GM12801 (cell line): ENCODE results near the gene MUC4.

Experiments used
- TF ChIP-seq, protein P1 (sequence below): IDR thresholded peaks from one replicate; pipeline ENCODE4 v1.5.1; 2011; ENCODE audit warnings: control low read depth; ENCODE audit not compliant: insufficient read length; ENCODE audit errors: extremely low read depth

The MUC4 gene

DNA sequence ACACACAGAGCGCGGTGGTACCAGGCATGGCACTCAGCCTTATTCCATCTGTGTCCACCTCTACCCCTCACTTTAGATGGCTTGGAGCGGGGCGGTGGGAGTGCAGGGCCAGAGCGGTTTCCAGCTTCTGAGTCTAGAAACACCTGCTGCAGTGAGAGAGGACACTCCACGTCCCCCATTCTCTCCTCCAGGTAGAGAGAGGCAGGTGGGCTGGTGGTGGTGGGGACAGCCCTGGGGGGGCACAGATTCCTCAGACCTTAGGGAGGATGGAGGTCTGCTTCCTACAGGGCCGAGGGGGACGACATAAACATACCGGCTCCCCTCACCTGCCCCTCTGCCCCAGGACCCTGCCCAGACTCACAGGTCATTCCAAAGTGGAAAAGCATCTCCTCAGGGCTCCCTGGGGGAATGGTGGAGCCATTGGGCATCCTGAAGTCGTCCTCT is 50.6 kb downstream of the MUC4 start:
- TF ChIP-seq, protein P1, sequence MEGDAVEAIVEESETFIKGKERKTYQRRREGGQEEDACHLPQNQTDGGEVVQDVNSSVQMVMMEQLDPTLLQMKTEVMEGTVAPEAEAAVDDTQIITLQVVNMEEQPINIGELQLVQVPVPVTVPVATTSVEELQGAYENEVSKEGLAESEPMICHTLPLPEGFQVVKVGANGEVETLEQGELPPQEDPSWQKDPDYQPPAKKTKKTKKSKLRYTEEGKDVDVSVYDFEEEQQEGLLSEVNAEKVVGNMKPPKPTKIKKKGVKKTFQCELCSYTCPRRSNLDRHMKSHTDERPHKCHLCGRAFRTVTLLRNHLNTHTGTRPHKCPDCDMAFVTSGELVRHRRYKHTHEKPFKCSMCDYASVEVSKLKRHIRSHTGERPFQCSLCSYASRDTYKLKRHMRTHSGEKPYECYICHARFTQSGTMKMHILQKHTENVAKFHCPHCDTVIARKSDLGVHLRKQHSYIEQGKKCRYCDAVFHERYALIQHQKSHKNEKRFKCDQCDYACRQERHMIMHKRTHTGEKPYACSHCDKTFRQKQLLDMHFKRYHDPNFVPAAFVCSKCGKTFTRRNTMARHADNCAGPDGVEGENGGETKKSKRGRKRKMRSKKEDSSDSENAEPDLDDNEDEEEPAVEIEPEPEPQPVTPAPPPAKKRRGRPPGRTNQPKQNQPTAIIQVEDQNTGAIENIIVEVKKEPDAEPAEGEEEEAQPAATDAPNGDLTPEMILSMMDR: no peak

DNA sequence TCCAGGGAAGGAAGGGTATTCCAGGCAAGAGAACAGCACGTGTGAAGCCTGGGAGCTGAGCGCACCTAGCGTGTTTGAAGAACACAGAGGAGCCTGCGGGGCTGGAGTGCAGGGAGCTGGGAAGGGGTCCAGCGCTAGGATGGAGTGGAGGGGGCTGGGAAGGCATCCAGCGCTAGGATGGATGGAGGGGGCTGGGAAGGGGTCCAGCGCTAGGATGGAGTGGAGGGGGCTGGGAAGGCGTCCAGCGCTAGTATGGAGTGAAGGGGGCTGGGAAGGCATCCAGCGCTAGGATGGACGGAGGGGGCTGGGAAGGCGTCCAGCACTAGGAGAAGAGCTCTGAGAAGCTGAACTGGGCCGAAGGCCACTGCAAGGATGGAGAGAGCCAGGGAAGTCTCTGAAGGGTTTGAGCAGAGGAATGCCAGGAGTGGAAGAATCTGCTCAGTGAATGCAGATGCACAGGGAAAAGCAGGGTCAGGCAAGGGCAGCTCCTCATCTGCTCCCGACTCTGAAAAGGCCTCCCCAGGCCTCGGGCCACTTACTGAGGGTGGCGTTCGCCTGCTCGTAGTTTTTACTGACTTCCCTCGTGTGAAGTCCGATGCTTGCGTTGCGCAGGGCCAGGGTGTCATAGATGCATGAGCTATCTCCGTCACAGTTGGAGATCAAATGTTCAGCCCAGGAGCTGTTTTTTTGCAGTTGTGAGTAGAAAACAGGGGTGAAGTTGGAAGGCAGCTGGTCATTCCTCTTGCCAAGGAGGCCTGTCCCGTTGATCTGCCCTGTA is 51.2 kb downstream of the MUC4 start:
- TF ChIP-seq, protein P1: no peak

DNA sequence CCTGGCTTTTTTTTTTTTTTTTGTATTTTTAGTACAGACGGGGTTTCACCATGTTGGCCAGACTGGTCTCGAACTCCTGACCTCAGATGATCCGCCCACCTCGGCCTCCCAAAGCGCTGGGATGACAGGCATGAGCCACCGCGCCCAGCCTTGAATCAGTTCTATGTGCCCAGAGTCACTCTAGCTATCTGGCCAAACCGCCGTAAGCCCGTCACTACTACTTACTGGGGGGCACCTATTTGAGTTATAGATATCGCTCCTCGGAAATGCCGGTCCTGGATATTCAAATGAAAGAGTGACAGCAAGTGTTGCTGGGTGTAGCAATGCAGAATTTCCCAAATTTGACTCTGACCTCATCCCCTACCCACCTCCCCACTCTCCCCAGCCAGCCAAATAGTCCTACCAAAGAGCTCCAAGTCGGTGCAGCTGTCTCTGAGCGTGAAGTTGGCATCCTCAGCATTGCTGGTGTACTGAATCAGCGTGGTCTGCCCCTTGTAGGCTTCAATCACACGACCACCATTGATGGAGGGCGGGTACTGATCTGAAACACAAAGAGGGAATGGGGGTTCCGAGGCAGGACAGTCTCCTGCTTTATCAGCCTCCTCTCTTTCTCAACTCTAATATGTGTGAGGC is 52.9 kb downstream of the MUC4 start:
- TF ChIP-seq, protein P1: no peak

DNA sequence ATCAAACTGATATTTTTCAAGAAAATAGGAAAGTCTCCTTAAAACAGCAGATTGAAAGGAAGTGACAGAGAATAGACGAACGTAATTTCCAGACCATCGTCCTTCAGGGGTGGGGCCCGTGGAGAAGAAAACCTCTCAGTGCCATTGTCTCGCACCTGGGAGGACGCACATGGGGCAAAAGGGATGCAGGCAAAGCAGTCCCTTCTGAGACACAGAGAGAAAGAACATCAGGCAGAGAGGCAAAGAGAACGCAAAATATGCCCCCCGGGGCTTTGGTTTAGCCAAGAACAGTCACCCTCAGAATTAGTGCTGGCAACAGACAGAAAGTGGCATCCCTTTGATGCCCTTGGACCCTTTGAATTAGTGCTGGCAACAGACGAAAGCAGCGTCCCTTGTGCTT is 53.9 kb downstream of the MUC4 start:
- TF ChIP-seq, protein P1: no peak

DNA sequence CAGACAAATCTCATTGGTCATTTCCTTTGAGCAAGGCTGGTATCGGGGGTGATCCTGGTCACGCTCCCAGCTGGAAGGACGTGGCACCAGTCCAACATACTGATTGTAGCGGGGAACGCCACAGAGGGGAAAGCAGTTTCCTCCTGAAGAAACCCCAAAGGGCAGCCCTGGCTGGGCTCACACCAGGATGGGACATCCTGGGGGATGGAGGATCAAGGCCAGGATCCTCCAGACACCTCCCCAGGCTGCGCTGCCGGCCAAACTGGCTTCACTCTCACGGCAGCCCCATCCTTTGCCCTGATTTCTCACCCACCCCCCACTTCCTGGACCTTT is 54.3 kb downstream of the MUC4 start:
- TF ChIP-seq, protein P1: no peak

DNA sequence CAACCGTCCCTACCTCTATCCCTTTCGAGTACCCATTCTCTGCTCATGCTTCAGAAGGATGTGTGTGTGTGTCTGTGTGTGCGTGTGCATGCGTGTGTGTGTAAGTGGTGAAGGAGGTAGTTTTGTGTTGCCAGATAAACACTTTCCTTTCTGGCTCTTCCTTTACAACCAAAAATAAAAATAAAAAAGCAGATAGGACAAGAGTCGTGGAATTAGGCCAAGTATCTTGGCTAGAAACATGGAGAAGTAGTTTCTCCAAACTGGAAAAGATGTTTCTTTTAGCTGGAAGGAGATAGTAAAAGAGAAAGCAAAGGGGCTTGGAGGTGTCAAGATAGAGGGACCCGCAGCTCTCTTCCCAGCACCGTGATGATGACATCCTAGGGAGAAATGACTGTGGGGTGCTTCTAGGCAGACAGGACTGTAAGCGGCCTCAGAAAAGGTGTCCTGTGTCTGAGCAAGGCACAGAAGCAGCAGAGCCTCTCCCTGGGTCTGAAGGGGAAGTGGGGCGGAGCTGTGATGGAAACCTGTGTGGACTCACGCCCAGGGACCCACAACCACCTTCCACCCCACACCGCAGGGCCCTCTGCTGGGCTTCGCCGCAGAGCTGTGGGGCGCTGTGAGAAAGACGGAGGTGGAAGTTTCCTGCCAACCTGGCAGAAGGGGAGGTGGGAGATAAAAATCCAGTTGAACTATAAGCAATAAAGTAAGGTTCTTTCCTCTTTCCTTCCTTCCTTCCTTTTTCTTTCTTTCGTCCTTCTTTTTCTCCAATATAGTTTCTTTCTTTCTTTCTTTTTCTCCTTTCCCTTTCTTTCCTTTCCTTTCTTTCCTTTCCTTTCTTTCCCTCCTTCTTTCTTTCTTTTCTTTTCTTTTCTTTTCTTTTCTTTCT is 55.7 kb downstream of the MUC4 start:
- TF ChIP-seq, protein P1: no peak

DNA sequence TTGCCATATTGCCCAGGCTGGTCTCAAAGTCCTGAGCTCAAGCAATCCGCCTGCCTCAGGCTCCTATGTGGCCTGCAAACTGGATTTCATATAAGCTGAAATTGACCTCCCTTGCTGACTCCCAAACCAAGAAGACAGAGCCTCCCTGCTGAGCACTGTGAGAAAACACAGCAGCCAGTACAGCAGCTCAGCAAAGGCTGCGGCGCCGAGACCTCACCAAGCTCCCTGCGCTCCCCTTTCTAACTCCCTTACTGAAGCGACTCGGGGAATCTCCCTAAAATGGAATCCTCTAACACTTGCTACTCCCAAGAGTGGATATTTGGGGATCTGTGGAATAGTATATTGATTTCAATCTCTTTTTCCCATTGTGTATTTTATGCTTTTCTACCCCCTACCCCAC is 56.3 kb downstream of the MUC4 start:
- TF ChIP-seq, protein P1: no peak
